GM18909 (cell line): ENCODE results near the gene C1QTNF6.

Experiments used
- ATAC-seq: cut with Tn5 transposase; IDR thresholded peaks from one replicate; pipeline ENCODE4 v1.9.1; 2021; ENCODE audit warnings: mild to moderate bottlenecking; ENCODE audit not compliant: unreplicated experiment, poor library complexity

C1QTNF6 gene

GRCh38 chr22:37224757-37225420, 36.8 kb upstream of the C1QTNF6 start:
- no peak for ATAC-seq

GRCh38 chr22:37223965-37224551, 36.0 kb upstream of the C1QTNF6 start:
- ATAC-seq = no peak

- ATAC-seq = no peak
These were observed 34.5 kb upstream of the C1QTNF6 start for GRCh38 chr22:37222440-37222971.

GRCh38 chr22:37221424-37222333, 33.6 kb upstream of the C1QTNF6 start:
- no peak for ATAC-seq

- no peak for ATAC-seq
These were observed 32.5 kb upstream of the C1QTNF6 start for GRCh38 chr22:37220543-37220981.

DNA sequence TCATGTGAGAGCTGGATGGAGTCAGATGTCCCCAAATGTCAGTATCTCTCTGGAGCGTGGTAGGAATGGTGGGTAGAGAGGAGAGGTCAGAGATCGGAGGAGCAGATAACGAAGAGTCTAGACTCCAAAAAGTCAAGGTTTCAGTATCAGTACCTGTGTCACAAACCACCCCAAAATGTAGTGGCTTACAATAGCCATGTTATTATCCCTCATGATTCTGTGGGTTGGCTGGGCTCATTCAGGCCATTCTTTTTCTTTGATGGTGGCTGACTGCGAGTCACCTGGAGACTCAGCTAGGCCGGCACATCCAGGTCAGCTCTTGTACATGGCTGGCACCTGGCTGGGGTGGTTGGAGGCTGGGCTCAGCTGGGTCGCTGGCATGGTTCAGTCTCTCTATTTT, 31.5 kb upstream of the C1QTNF6 start:
- ATAC-seq = no peak

DNA sequence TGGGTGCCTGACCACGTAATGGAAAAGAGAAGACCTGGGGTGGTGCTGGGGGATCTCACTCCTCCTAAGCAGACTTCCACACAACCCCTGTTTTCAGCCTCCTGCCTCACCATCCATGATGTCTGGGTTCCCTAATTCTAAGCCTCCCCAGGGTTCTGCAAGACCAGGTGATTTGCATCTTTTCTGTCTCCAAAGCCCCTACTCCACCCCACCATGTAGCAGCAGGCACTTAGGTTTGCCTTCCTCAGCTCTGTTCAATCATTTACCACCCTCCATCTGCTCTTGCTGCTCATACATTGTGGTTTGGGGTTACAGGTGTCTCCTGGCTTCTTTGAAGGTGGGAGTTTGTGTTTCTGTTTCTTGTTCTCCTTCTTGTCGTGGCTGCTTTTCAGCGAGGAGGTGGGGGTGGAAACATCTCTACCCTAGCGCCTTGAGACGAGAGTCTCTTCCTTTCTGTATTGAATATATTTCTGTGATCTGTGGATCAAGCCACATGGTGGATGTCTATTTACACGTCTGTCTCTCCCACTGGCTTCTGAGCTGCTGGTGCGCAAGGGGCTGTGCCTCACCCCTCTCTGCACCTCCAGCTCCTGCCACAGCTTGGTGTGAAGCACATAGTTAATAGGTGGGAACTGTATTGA, 30.8 kb upstream of the C1QTNF6 start:
- peak; percentile 84 for ATAC-seq

- no peak for ATAC-seq
These were observed 30.3 kb upstream of the C1QTNF6 start for GRCh38 chr22:37218399-37218770.

- no peak for ATAC-seq
These were observed 27.8 kb upstream of the C1QTNF6 start for GRCh38 chr22:37215890-37216289.

- no peak for ATAC-seq
These were observed 26.6 kb upstream of the C1QTNF6 start for GRCh38 chr22:37214731-37215030.

GRCh38 chr22:37213941-37214730, 26.1 kb upstream of the C1QTNF6 start:
- ATAC-seq = no peak

- no peak for ATAC-seq
These were observed 25.3 kb upstream of the C1QTNF6 start for GRCh38 chr22:37213218-37213855.

GRCh38 chr22:37212174-37212906, 24.3 kb upstream of the C1QTNF6 start, which contains the start of gene SSTR3:
TSS of gene SSTR3 (minus strand) at chr22:37212477. CDS start at chr22:37207803, 4,674 bp downstream.
- no peak for ATAC-seq

DNA sequence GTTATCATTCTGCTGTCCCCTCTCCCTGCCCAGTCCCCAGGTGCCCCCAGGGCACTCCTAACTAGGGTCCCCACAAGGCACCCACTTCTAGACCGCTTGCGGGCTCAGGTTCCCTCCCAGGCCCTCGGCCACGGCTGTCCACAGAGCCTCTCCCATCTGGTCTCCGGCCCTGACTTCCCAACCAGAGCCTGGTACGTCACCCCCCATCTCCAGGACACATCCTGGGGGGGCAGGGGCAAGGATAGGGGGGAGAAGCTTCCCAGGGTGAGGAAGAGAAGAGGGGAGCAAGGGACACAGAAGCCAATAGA, 23.8 kb upstream of the C1QTNF6 start:
- ATAC-seq = no peak

GRCh38 chr22:37211075-37211865, 23.2 kb upstream of the C1QTNF6 start:
- no peak for ATAC-seq

- ATAC-seq = no peak
These were observed 22.2 kb upstream of the C1QTNF6 start for GRCh38 chr22:37210041-37210803.

DNA sequence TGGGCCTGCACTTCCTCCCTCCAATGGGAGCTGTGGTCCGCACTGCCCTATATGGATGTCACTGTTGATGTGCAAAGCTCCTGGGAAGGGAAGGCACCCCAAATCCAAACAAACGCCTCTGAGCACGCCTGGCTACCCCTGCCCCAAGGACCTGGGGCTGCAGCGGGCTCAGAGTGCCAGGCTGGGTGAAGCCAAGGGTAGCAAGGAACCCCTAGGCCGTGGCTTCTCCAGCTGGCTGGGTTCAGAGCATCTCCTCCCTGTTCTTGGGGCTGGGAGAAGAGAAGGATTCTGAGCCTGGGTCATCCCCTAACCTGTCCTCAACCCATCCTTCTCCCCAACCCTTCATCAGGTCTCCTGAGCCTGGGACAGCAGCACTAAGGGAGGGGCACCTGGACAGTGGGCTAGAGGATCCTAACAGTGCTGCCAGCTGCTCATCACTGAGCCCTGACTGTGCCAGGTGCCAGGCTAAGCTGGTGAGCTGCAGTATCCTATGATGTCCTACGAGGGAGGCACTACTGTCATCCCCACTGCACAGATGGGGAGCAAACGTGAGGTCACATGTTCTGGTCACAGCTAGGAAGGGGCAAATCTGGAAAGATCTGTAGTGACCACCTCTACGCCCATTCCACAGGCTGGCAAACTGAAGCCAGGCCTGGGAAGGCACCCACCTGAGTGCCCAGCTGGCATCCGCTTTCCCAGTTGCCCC, 21.2 kb upstream of the C1QTNF6 start:
- no peak for ATAC-seq
